Measurements from ENCODE around the gene RAD54L.

RAD54L gene

DNA sequence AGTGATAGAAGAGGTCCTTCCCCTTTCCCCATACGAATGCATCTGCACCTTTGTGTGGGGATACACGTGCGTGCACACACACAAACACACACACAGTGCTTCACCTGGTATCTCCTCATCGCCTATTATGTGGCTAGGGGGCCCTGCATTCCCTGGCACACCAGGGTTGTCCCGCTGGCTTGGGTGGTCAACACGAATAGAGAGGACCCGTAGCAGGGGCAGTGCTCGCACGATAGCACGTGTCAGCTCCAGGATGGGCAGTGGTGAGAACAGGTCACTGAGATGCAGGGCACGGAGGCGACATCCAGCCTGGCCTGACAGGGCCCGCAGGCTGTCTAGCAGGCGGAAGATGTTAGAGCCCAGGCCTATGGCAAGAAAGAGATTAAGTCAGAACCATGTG lies 33.5 kb downstream of the RAD54L start:
- Histone ChIP-seq H3K4me3 (ENCODE audit: insufficient read depth, low read depth, low read length, poor library complexity, severe bottlenecking) (no peak overlapping the region), H3K9me3 (ENCODE audit: control insufficient read depth, low read length) (no peaks in the 10 kb centered on the region), H3K4me1 (ENCODE audit: control insufficient read depth, insufficient read depth, low read length, poor library complexity, severe bottlenecking) (no peaks in the 10 kb centered on the region), H3K36me3 (ENCODE audit: control insufficient read depth, insufficient read depth, low read length) (peaks cover 19% of the 10 kb centered on the region), H3K27me3 (replicated peaks; ENCODE audit: control insufficient read depth, insufficient read depth, low read length, poor library complexity, severe bottlenecking) (no peaks in the 10 kb centered on the region), H3K27ac (ENCODE audit: insufficient read depth, low read length, poor library complexity, severe bottlenecking) (no peak overlapping the region)
- no peak for DNase-seq

DNA sequence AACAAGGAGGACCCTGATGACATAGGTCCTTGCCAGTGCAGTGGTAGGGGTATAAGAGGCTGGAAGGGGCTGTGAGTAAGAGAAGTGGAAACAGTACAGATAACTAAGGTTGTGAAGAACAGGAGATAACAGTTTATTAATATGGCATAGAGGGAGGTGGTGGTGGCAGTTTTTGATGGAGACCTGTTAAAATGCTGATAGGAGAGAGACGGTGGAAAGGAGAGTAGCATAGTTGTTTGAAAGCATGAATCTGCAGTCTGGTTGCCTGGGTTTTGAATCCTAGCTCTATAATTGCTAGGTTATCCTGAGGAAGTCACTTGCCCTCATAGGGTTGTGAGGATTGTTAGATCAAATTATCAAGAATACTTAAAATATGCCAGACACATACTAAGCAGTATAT lies 36.5 kb downstream of the RAD54L start:
- Histone ChIP-seq H3K9me3 (ENCODE audit: control insufficient read depth, low read length) (no peaks in the 10 kb centered on the region), H3K36me3 (ENCODE audit: control insufficient read depth, insufficient read depth, low read length) (peaks cover 19% of the 10 kb centered on the region), H3K27ac (ENCODE audit: insufficient read depth, low read length, poor library complexity, severe bottlenecking) (no peak overlapping the region), H3K4me1 (ENCODE audit: control insufficient read depth, insufficient read depth, low read length, poor library complexity, severe bottlenecking) (no peaks in the 10 kb centered on the region), H3K4me3 (ENCODE audit: insufficient read depth, low read depth, low read length, poor library complexity, severe bottlenecking) (no peak overlapping the region), H3K27me3 (replicated peaks; ENCODE audit: control insufficient read depth, insufficient read depth, low read length, poor library complexity, severe bottlenecking) (no peaks in the 10 kb centered on the region)
- no peak for DNase-seq

DNA sequence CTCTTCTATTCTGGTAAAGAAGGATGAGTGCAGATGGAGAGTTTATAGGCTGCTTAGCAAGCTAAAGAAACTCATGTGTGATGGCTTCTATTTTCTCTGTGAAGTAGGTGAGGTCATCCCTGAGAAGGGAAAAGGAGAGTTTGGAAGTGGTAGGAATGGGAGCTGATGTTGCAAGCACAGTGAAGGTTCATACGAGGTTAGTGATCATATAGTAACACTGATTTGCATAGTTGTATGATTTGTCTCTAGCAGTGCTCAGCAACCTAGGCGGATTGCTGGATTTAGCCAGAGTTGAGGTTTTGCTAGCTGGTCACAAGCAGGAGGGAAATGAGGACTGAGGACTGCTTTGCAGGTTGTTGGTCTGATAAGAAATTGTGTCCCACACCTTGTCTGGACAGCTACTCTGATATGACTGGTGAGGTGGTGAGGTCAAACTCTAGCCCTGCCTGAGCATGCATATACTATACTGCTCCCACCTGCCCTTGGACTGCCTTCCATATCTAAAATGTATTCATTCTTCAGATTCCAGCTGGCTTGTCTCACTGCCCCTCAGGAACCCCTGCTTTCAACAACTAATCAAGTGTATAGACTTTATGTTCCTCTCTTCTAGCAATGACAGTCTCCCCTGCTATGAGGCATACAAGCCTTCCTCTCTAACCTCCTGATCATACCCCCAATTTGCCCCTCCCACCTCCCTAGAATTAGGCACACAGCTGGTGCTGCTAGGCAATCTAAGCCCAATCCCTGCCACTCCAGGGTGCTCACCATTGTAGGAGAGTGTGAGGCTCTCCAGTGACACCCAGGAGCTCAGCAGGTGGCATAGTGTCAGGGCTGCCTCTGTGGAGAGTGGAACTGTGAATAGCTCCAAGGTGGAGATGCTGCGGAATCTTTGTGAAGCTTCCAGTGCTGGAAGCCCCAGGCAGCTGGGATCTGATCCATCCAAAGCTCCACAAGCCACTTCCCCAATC lies 37.3 kb downstream of the RAD54L start:
- no peak for DNase-seq
- Histone ChIP-seq H3K9me3 (ENCODE audit: control insufficient read depth, low read length) (no peaks in the 10 kb centered on the region), H3K4me1 (ENCODE audit: control insufficient read depth, insufficient read depth, low read length, poor library complexity, severe bottlenecking) (no peaks in the 10 kb centered on the region), H3K36me3 (ENCODE audit: control insufficient read depth, insufficient read depth, low read length) (peaks cover 14% of the 10 kb centered on the region), H3K27ac (ENCODE audit: insufficient read depth, low read length, poor library complexity, severe bottlenecking) (no peak overlapping the region), H3K4me3 (ENCODE audit: insufficient read depth, low read depth, low read length, poor library complexity, severe bottlenecking) (no peak overlapping the region), H3K27me3 (replicated peaks; ENCODE audit: control insufficient read depth, insufficient read depth, low read length, poor library complexity, severe bottlenecking) (no peaks in the 10 kb centered on the region)

GRCh38 chr1:46285730-46286477 lies 38.3 kb downstream of the RAD54L start:
- no peak for DNase-seq
- no peak overlapping the region for H3K27ac ChIP-seq (ENCODE audit: insufficient read depth, low read length, poor library complexity, severe bottlenecking)
- peaks cover 4% of the 10 kb centered on the region for H3K36me3 ChIP-seq (ENCODE audit: control insufficient read depth, insufficient read depth, low read length)

GRCh38 chr1:46288485-46289133 lies 41.0 kb downstream of the RAD54L start:
- H3K4me1 ChIP-seq (ENCODE audit: control insufficient read depth, insufficient read depth, low read length, poor library complexity, severe bottlenecking) = no peaks in the 10 kb centered on the region
- H3K36me3 ChIP-seq (ENCODE audit: control insufficient read depth, insufficient read depth, low read length) = peaks cover 4% of the 10 kb centered on the region
- H3K27me3 ChIP-seq (replicated peaks; ENCODE audit: control insufficient read depth, insufficient read depth, low read length, poor library complexity, severe bottlenecking) = no peaks in the 10 kb centered on the region
- no peaks in the 10 kb centered on the region for H3K9me3 ChIP-seq (ENCODE audit: control insufficient read depth, low read length)
- no peak overlapping the region for H3K4me3 ChIP-seq (ENCODE audit: insufficient read depth, low read depth, low read length, poor library complexity, severe bottlenecking)
- no peak overlapping the region for H3K27ac ChIP-seq (ENCODE audit: insufficient read depth, low read length, poor library complexity, severe bottlenecking)
- no peak for DNase-seq

More at GRCh38 chr1:46285730-46286477, 38.3 kb downstream of the RAD54L start:
- Histone ChIP-seq H3K9me3 (ENCODE audit: control insufficient read depth, low read length) (no peaks in the 10 kb centered on the region), H3K4me3 (ENCODE audit: insufficient read depth, low read depth, low read length, poor library complexity, severe bottlenecking) (no peak overlapping the region), H3K4me1 (ENCODE audit: control insufficient read depth, insufficient read depth, low read length, poor library complexity, severe bottlenecking) (no peaks in the 10 kb centered on the region), H3K27me3 (replicated peaks; ENCODE audit: control insufficient read depth, insufficient read depth, low read length, poor library complexity, severe bottlenecking) (no peaks in the 10 kb centered on the region)

- no peaks in the 10 kb centered on the region for H3K27me3 ChIP-seq (replicated peaks; ENCODE audit: control insufficient read depth, insufficient read depth, low read length, poor library complexity, severe bottlenecking)
- no peak overlapping the region for H3K27ac ChIP-seq (ENCODE audit: insufficient read depth, low read length, poor library complexity, severe bottlenecking)
- H3K4me3 ChIP-seq (ENCODE audit: insufficient read depth, low read depth, low read length, poor library complexity, severe bottlenecking) = no peak overlapping the region
- no peak for DNase-seq
- H3K4me1 ChIP-seq (ENCODE audit: control insufficient read depth, insufficient read depth, low read length, poor library complexity, severe bottlenecking) = no peaks in the 10 kb centered on the region
- H3K9me3 ChIP-seq (ENCODE audit: control insufficient read depth, low read length) = no peaks in the 10 kb centered on the region
- peaks cover 4% of the 10 kb centered on the region for H3K36me3 ChIP-seq (ENCODE audit: control insufficient read depth, insufficient read depth, low read length)
Measured at GRCh38 chr1:46289134-46289494, 41.6 kb downstream of the RAD54L start.

- Histone ChIP-seq H3K4me1 (ENCODE audit: control insufficient read depth, insufficient read depth, low read length, poor library complexity, severe bottlenecking) (no peaks in the 10 kb centered on the region), H3K27ac (ENCODE audit: insufficient read depth, low read length, poor library complexity, severe bottlenecking) (no peak overlapping the region), H3K36me3 (ENCODE audit: control insufficient read depth, insufficient read depth, low read length) (peaks cover 4% of the 10 kb centered on the region), H3K9me3 (ENCODE audit: control insufficient read depth, low read length) (no peaks in the 10 kb centered on the region), H3K4me3 (ENCODE audit: insufficient read depth, low read depth, low read length, poor library complexity, severe bottlenecking) (no peak overlapping the region), H3K27me3 (replicated peaks; ENCODE audit: control insufficient read depth, insufficient read depth, low read length, poor library complexity, severe bottlenecking) (no peaks in the 10 kb centered on the region)
- no peak for DNase-seq
Measured at GRCh38 chr1:46289976-46290375, 42.4 kb downstream of the RAD54L start.

DNA sequence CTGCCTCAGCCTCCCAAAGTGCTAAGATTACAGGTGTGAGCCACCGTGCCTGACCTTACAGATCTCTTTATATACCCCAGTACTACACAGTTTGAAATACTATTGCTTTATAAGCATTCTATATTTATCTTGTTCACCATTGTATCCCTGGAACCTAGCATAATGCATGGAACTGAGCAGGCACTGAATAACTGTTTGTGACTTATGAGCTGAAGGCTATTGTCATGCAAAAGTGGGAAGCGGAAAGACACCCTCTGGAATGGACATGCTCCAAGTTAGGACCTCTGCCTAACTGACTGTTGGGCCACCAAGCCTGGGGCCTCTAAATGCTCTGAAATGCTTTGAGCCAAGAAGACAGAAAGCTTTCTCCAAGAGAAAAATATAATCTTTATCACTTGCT lies 47.7 kb downstream of the RAD54L start:
- Histone ChIP-seq H3K27ac (ENCODE audit: insufficient read depth, low read length, poor library complexity, severe bottlenecking) (no peak overlapping the region), H3K4me3 (ENCODE audit: insufficient read depth, low read depth, low read length, poor library complexity, severe bottlenecking) (no peak overlapping the region), H3K4me1 (ENCODE audit: control insufficient read depth, insufficient read depth, low read length, poor library complexity, severe bottlenecking) (no peaks in the 10 kb centered on the region), H3K27me3 (replicated peaks; ENCODE audit: control insufficient read depth, insufficient read depth, low read length, poor library complexity, severe bottlenecking) (no peaks in the 10 kb centered on the region), H3K36me3 (ENCODE audit: control insufficient read depth, insufficient read depth, low read length) (peaks cover 28% of the 10 kb centered on the region), H3K9me3 (ENCODE audit: control insufficient read depth, low read length) (no peaks in the 10 kb centered on the region)
- no peak for DNase-seq

GRCh38 chr1:46298387-46298786 lies 50.8 kb downstream of the RAD54L start:
- peaks cover 28% of the 10 kb centered on the region for H3K36me3 ChIP-seq (ENCODE audit: control insufficient read depth, insufficient read depth, low read length)

More at GRCh38 chr1:46298387-46298786, 50.8 kb downstream of the RAD54L start:
- DNase-seq = no peak
- Histone ChIP-seq H3K27ac (ENCODE audit: insufficient read depth, low read length, poor library complexity, severe bottlenecking) (no peak overlapping the region), H3K9me3 (ENCODE audit: control insufficient read depth, low read length) (no peaks in the 10 kb centered on the region), H3K27me3 (replicated peaks; ENCODE audit: control insufficient read depth, insufficient read depth, low read length, poor library complexity, severe bottlenecking) (no peaks in the 10 kb centered on the region), H3K4me1 (ENCODE audit: control insufficient read depth, insufficient read depth, low read length, poor library complexity, severe bottlenecking) (peaks cover 9% of the 10 kb centered on the region), H3K4me3 (ENCODE audit: insufficient read depth, low read depth, low read length, poor library complexity, severe bottlenecking) (no peak overlapping the region)

Data from effector memory CD4-positive, alpha-beta T cell (primary cell).